Spleen (tissue), 7 donors: ENCODE data around the gene NOL3.

Source experiments
- POLR2A ChIP-seq, 3 donors: fragments of 450-650 bp; IDR thresholded peaks; one replicate each; pipeline ENCODE4 v1.5.1; 2017; ENCODE audit warnings: antibody characterized with exemption in 3 of 3, mild to moderate bottlenecking in 1 of 3
- POLR2AphosphoS5 ChIP-seq, 3 donors: sonication (generic); formaldehyde crosslinking; IDR thresholded peaks; one replicate each; pipeline ENCODE4 v1.5.1; 2017; ENCODE audit warnings: antibody characterized with exemption in 3 of 3
- TF ChIP-seq, protein P1 (sequence below), 11 experiments: fragments of 200-600 bp in 7 of 11; fragments of 450-650 bp in 4 of 11; sonication (generic) in 4 of 11; IDR thresholded peaks in 8 of 11; conservative IDR thresholded peaks in 3 of 11; 1 replicate in 7 of 11; 2 replicates in 4 of 11; pipeline versions ENCODE4 v1.4.0 to v1.8.0; 2016 to 2021; ENCODE audit warnings: antibody characterized with exemption in 11 of 11, inconsistent platforms in 4 of 11, mild to moderate bottlenecking in 1 of 11
- donor health status: DM: no; HTN: no; CAD: no; lungs with moderate emphysema.
- donor health status: DM: no; HTN: no; CAD: no.
- donor health status: DM: no; HTN: no; CAD: no.

DNA sequence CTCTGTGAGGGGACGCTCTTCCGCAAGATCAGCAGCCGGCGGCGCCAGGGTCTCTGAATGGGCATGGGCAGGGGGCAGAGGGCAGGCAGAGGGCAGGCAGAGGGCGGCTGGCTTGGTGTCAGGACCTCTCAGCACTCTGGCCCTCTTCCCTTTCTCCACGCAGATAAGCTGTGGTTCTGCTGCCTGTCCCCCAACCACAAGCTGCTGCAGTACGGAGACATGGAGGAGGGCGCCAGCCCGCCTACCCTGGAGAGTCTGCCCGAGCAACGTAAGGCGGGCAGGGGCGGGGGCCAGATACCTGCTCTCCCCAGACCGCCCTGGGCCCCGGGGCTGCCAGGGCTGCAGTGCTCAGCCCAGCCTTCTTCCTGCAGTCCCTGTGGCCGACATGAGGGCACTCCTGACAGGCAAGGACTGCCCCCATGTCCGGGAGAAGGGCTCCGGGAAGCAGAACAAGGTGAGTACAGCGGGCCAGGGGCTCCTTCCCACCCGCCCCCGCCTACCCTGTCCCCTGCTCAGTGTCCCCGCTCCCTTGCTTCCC lies 32.7 kb downstream of the NOL3 start:
- TF ChIP-seq POLR2AphosphoS5 (IDR thresholded peaks at IDR 0.05) (peak in 1 of 3 donors; percentile 39), POLR2A (IDR thresholded peaks at IDR 0.05) (no peak)
- TF ChIP-seq, protein P1, sequence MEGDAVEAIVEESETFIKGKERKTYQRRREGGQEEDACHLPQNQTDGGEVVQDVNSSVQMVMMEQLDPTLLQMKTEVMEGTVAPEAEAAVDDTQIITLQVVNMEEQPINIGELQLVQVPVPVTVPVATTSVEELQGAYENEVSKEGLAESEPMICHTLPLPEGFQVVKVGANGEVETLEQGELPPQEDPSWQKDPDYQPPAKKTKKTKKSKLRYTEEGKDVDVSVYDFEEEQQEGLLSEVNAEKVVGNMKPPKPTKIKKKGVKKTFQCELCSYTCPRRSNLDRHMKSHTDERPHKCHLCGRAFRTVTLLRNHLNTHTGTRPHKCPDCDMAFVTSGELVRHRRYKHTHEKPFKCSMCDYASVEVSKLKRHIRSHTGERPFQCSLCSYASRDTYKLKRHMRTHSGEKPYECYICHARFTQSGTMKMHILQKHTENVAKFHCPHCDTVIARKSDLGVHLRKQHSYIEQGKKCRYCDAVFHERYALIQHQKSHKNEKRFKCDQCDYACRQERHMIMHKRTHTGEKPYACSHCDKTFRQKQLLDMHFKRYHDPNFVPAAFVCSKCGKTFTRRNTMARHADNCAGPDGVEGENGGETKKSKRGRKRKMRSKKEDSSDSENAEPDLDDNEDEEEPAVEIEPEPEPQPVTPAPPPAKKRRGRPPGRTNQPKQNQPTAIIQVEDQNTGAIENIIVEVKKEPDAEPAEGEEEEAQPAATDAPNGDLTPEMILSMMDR (IDR thresholded peaks at IDR 0.05 in 8 of 11, conservative IDR thresholded peaks at IDR 0.05 in 3 of 11) = no peak
